Cardiac fibroblast (primary cell): ENCODE data around the gene TBATA.

ENCODE experiments used
- DNase-seq, 2 donors: peaks; one replicate each; pipeline versions ENCODE4 v3.0.0 to v3.0.0-alpha.2; 2010; ENCODE audit warnings: low read depth in 2 of 2
- H3K4me3 ChIP-seq, 2 donors: replicated peaks in 1 of 2; 1 replicate in 1 of 2; 2 replicates in 1 of 2; pipeline ENCODE4 v1.5.1; 2011; ENCODE audit warnings: low read depth in 2 of 2, low read length in 2 of 2, mild to moderate bottlenecking in 2 of 2, moderate library complexity in 1 of 2
- TF ChIP-seq, protein P1 (sequence below): IDR thresholded peaks from one replicate; pipeline ENCODE4 v1.5.1; 2011; ENCODE audit warnings: low read depth, mild to moderate bottlenecking, low read length, inconsistent platforms

TBATA gene

DNA sequence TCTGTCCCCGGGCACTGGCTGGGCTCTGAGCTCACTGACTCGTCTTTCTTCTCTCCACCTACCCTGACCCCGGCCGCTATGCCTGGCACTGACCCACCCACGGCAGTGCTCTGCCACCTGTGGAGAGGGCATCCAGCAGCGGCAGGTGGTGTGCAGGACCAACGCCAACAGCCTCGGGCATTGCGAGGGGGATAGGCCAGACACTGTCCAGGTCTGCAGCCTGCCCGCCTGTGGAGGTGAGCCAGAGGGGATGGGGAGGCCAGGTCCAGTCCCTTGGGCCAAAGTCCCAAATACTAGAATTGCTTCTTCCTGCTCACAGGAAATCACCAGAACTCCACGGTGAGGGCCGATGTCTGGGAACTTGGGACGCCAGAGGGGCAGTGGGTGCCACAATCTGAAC, 27.3 kb downstream of the TBATA start:
- TF ChIP-seq, protein P1, sequence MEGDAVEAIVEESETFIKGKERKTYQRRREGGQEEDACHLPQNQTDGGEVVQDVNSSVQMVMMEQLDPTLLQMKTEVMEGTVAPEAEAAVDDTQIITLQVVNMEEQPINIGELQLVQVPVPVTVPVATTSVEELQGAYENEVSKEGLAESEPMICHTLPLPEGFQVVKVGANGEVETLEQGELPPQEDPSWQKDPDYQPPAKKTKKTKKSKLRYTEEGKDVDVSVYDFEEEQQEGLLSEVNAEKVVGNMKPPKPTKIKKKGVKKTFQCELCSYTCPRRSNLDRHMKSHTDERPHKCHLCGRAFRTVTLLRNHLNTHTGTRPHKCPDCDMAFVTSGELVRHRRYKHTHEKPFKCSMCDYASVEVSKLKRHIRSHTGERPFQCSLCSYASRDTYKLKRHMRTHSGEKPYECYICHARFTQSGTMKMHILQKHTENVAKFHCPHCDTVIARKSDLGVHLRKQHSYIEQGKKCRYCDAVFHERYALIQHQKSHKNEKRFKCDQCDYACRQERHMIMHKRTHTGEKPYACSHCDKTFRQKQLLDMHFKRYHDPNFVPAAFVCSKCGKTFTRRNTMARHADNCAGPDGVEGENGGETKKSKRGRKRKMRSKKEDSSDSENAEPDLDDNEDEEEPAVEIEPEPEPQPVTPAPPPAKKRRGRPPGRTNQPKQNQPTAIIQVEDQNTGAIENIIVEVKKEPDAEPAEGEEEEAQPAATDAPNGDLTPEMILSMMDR, result no peak
- DNase-seq, result no peak
- H3K4me3 ChIP-seq, result no peak overlapping the region

DNA sequence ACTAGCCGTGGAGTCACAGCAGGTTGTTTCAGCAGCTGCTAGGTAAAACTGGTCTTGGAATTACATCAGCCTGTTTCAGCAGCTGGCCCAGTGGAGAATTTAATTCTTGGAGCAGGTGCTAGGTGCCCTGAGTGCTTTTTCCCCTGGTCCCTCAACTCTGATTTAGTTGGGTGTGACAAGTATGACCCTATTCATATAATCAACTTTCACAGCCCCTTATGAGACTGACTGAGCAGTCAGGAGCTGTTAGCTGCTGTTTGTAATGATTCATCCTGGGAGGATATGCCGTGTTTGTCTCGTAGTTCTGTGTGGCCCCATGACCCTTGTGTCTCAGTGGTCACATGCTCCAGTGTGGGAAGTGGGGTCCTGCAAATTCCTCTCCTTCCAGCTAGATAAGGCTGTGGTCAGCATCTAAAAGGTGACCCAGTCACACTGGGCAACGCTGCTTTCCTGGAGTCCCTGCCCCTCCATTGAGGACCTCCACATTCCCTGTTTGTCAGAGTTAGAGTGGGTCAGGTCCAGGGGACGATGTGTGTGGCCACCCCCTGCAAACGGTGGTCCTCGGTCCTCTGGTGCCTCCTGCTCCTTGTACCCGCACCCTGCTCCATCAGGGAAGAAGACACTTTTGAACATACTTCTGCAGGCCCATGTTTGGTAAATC, 28.3 kb downstream of the TBATA start:
- H3K4me3 ChIP-seq, result no peak overlapping the region
- peak in 1 of 2 donors; percentile 57 for DNase-seq
- TF ChIP-seq, protein P1, result no peak

DNA sequence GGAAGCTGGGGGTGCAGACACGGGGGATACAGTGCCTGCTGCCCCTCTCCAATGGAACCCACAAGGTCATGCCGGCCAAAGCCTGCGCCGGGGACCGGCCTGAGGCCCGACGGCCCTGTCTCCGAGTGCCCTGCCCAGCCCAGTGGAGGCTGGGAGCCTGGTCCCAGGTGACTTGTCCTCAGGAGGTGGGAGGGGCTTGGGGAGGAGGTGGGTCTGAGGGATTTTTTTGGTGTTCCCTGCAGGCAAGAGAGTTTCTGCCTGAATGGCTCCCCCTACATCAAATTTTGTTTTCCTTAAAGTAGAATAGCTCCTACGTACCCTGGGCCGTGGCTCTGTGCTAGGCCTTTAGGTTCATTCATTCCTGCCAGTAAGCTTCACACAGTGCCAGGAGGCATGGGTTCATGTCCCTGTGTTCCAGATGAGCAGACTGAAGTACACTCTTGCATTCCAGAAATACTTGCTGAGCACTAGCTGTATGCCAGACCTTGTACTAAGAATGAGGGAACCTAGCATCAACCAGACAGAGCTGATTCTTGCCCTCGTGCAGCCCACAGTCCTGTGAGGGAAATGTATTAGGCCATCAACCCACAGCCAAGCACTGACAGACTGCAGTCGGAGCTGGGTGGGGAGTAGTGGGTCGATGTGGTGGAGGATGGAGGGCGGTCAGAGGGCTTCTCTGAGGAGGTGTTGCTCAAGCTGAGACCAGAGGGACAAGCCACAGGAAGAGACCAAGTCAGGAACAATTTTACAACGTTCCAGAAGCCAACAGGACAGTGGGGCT, 31.1 kb downstream of the TBATA start:
- DNase-seq, result peak; percentile 34 to 45
- TF ChIP-seq, protein P1, result no peak
- H3K4me3 ChIP-seq, result no peak overlapping the region

DNA sequence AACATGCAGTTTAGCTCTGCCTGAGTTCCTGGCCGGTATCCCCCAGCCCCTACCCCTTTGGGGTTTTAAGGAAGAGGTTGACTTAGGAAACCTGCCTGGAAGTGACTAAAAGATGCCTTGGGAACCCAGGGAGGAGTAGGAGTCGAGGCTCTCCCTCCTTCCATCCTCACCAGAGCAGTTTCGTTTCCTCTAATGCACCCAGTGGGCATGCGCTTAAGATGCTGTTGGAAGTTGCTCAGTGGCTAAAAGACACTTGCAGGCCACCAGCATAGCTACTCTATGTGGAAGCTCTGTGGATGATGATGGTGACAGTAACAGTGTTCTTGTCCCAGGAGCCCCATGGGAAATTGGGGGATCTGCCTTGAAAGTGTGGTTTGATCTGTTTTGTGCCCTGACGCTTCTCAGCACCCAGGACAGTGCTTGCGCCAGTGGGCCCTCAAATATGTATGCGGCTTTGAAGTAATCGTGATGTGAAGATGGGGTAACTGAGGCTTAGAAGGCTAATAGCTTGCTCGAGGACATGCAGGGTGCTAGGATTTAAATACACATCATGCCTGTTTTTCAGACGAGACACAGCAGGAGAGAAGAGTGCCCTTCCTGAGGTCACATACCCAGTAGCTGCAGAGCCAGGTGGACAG, 32.0 kb downstream of the TBATA start:
- DNase-seq, result no peak
- H3K4me3 ChIP-seq, result no peak overlapping the region
- TF ChIP-seq, protein P1, result no peak

DNA sequence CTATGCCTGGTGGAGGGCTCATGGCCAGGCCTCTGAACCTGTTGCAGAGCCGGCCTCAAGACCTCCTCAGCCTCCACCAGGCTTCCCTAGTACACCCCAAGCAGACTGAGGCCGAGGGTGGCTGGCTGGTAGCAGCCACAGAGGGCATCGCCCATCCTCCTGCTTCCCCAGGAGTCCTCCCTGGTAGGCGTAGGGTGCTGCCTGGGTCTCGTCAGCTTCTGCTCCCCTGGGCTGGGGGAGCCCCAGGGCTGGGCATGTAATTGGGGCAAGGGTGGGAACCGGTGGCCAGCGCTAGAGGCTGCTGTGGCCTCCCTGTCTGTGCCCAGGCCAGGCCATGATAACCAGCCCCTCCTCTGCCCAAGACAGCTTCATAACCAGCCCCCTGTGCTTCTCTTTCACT, 32.6 kb downstream of the TBATA start:
- no peak overlapping the region for H3K4me3 ChIP-seq
- TF ChIP-seq, protein P1, result no peak

DNA sequence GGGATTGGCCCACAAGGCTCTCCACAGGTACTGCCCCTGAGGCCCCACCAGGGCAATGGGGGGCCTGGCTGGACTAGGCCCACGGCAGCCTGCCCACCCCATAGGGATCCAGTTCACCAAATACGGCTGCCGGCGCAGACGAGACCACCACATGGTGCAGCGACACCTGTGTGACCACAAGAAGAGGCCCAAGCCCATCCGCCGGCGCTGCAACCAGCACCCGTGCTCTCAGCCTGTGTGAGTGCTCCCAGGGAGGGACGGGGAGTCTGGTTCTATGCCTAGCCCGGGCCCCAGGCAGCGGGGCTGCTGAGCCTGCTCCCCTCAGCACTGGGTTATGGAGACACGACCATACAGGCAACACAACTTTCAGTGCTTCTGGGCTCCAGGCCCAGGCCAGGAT, 33.2 kb downstream of the TBATA start:
- no peak for DNase-seq
- TF ChIP-seq, protein P1, result no peak
- no peak overlapping the region for H3K4me3 ChIP-seq

More for the DNA sequence above, 32.6 kb downstream of the TBATA start:
- DNase-seq, result no peak
